ENCODE measurements around the gene BRD1.

The BRD1 gene

GRCh38 chr22:49768951-49769690 is 58.6 kb downstream of the BRD1 start:
- H3K4me3 ChIP-seq (ENCODE audit: low read depth, low read length), result no peak overlapping the region
- TF ChIP-seq, protein P1, sequence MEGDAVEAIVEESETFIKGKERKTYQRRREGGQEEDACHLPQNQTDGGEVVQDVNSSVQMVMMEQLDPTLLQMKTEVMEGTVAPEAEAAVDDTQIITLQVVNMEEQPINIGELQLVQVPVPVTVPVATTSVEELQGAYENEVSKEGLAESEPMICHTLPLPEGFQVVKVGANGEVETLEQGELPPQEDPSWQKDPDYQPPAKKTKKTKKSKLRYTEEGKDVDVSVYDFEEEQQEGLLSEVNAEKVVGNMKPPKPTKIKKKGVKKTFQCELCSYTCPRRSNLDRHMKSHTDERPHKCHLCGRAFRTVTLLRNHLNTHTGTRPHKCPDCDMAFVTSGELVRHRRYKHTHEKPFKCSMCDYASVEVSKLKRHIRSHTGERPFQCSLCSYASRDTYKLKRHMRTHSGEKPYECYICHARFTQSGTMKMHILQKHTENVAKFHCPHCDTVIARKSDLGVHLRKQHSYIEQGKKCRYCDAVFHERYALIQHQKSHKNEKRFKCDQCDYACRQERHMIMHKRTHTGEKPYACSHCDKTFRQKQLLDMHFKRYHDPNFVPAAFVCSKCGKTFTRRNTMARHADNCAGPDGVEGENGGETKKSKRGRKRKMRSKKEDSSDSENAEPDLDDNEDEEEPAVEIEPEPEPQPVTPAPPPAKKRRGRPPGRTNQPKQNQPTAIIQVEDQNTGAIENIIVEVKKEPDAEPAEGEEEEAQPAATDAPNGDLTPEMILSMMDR (IDR thresholded peaks at IDR 0.05; ENCODE audit: low read depth, low read length), result no peak

GRCh38 chr22:49768077-49768910 is 59.4 kb downstream of the BRD1 start:
- no peak overlapping the region for H3K4me3 ChIP-seq (ENCODE audit: low read depth, low read length)
- TF ChIP-seq, protein P1 (IDR thresholded peaks at IDR 0.05; ENCODE audit: low read depth, low read length), result no peak

DNA sequence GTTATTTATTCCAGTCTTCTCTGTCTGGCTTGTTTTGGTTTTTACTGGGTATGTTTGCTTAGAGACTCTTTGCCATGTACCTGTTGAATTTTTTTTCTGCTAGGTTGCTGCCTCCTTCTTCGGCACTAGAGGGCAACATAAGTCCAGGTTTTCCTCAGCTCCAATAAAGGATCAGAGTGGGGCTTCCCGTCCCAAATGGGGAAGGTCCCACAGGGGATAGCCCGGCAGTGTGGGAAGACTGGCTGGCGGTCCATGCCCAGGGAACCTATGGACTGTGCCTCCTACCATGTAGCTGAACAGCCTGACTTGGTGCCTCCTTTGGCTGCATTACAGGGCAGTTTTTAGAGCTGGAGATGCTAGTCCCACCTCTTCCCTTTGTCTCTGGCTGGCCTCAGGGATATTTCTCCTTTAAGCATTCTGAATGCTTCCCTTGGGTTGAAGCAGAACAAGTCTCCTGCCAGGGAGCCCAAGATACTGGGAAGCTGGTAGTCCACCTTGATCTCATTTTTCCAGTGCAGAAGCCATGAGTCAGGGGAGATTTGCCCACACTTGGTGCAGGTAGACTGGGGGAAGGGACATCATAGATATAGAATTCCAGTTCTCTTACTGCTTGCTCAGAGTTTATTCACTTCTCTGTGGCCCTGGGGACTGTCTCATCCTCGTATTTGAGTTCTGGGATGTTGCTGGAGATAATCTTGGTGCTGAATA is 60.2 kb downstream of the BRD1 start:
- no peak overlapping the region for H3K4me3 ChIP-seq (ENCODE audit: low read depth, low read length)
- TF ChIP-seq, protein P1 (IDR thresholded peaks at IDR 0.05; ENCODE audit: low read depth, low read length), result peak; percentile 74

DNA sequence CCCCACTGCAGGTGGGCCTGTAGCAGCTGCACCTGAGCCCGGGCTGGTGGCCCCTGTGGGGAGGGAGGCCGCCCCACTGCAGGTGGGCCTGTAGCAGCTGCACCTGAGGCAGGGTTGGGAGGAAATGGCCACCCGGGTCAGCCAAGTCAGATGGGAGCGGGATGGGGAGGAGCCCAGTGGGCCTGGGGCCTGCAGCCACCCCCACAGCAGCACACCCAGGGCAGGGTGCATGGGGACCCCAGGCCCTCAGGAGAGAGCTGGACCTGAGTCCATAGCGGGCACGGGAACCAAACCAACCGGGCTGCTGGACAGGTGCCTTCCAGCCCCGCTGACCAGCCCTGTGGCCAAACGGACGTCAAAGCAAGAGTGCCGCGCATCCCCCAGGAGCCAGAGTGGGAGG is 61.7 kb downstream of the BRD1 start:
- no peak overlapping the region for H3K4me3 ChIP-seq (ENCODE audit: low read depth, low read length)
- TF ChIP-seq, protein P1 (IDR thresholded peaks at IDR 0.05; ENCODE audit: low read depth, low read length), result no peak

DNA sequence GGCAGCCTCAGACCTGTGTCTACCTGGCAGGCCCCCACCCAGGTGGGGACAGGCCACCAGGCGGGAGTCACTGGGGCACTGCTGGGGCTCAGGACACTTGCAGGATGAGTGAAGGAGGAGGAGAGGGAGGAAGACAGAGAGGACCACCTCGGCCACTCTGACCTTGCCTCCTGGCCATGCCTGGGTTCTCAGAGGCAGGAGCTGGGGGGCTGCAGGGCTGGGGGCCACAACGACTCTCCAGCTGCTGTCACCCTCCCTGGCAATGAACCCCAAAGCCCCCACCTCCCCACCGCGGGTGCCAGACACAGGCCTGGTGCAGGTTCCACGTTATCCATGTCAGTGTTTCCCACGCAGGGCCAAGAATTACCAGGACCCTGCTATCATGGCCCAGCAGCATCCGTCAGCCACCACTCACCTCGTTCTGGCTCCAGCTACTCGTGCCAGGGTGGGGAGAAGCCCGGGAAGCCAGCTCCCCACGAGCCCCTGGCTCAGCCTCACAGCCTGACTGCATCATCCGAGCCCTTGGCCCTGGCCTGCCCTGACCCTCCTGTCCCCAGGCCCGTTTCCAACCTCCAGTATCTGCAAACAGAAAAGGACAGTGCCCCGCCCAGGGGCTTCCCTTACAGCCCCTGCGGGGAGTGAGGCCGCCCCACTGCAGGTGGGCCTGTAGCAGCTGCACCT is 62.4 kb downstream of the BRD1 start:
- H3K4me3 ChIP-seq (ENCODE audit: low read depth, low read length), result no peak overlapping the region

DNA sequence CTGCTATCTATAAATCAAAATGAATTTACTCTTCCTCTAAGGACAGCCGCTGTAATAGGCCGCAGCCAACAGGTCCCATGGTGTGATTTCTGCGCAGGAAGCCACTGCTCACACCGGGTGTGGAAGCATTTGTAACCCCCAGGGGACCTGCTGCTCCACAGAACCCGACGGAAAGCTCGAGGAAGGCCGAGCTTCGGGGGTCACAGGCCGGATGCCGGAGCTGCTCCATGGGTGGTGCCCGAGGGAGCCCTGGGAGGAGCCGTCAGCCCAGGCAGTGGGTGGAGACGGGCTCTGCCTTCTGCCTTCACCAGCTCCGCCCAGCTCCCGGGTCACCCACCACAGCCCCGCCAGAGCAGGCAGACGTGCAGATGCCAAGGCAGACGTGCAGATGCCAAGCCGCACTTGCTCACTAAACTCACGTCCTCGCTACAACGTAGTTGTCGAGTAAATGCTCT is 63.5 kb downstream of the BRD1 start:
- TF ChIP-seq, protein P1 (IDR thresholded peaks at IDR 0.05; ENCODE audit: low read depth, low read length), result no peak
- no peak overlapping the region for H3K4me3 ChIP-seq (ENCODE audit: low read depth, low read length)

More for the DNA sequence above, 62.4 kb downstream of the BRD1 start:
- TF ChIP-seq, protein P1 (IDR thresholded peaks at IDR 0.05; ENCODE audit: low read depth, low read length), result no peak
